Adrenal gland (tissue), 12 donors: ENCODE results near the gene BMERB1. TPM values are rescaled to one million over a fixed set of nuclear protein-coding genes. Genes with fewer than 3 reads are reported as not detected.

Experiments
- DNase-seq, 7 donors: peaks; one replicate each; pipeline ENCODE4 v3.0.0-alpha.2; 2019 to 2020
- H3K27ac ChIP-seq, 5 donors: fragments of 200-600 bp; sonication (generic) in 4 of 5; 1 replicate in 3 of 5; 2 replicates in 2 of 5; pipeline versions ENCODE4 v1.5.1 to v1.8.0; 2016 to 2020; ENCODE audit warnings: mild to moderate bottlenecking in 1 of 5
- H3K27me3 ChIP-seq: fragments of 200-600 bp; 2 replicates; pipeline ENCODE4 v1.8.0; 2021
- H3K36me3 ChIP-seq, 2 donors: fragments of 200-600 bp; replicated peaks in 1 of 2; 1 replicate in 1 of 2; 2 replicates in 1 of 2; pipeline versions ENCODE4 v1.5.1 to v1.8.0; 2018 to 2022
- H3K4me1 ChIP-seq, 2 donors: fragments of 200-600 bp; replicated peaks in 1 of 2; 1 replicate in 1 of 2; 2 replicates in 1 of 2; pipeline versions ENCODE4 v1.5.1 to v1.8.0; 2018 to 2021
- H3K4me3 ChIP-seq, 4 donors: fragments of 200-600 bp; sonication (generic) in 3 of 4; one replicate each; pipeline ENCODE4 v1.5.1; 2016 to 2018
- H3K9me3 ChIP-seq, 3 donors: fragments of 200-600 bp; sonication (generic) in 1 of 3; replicated peaks in 1 of 3; 1 replicate in 2 of 3; 2 replicates in 1 of 3; pipeline versions ENCODE4 v1.5.1 to v1.8.0; 2016 to 2021
- POLR2A ChIP-seq, 2 donors: fragments of 450-650 bp; IDR thresholded peaks; one replicate each; pipeline ENCODE4 v1.6.1; 2017; ENCODE audit warnings: antibody characterized with exemption in 2 of 2, mild to moderate bottlenecking in 2 of 2, moderate library complexity in 1 of 2
- WGBS, 4 donors: extraction: QIAGEN DNeasy Blood & Tissue Kit in 2 of 4; methylation state at CpG; one replicate each; pipeline versions ENCODE4 v1.1.5 to v1.1.7; 2013 to 2017; 5-methylcytosine and 5-hydroxymethylcytosine counted together
- intact Hi-C, 2 donors: fragments of 100-400 bp; cut with DNase I; formaldehyde crosslinking; loops; one replicate each; pipeline versions ENCODE4 v1.14.1 to v1.15.0; 2022 to 2023
- polyA plus RNA-seq, 3 donors: library from polyadenylated mRNA; stranded (reverse); fragments of 200-250 nt in 2 of 3; fragments of 350-450 nt in 1 of 3; fragmentation: Illumina TruSeq in 1 of 3; extraction: RNeasy Lipid Tissue Mini Kit (QIAGEN cat#74804) in 1 of 3; gene quantifications; one replicate each; pipeline ENCODE4 v1.2.3, GENCODE V29; 2013 to 2014
- total RNA-seq, 9 donors: library from RNA; depleted of rRNA in 4 of 9; stranded (reverse); fragments of >200 nt in 4 of 9; fragments of 120-200 nt in 1 of 9; fragmentation: NEBNext Ultra II Directional in 1 of 9; extraction: Animal tissue kit (Norgen Biotek cat#: 25700) in 1 of 9; gene quantifications; one replicate each; pipeline versions ENCODE4 v1.1.0 to v1.2.4, GENCODE V29; 2013 to 2023
- TF ChIP-seq, protein P1 (sequence below), 6 experiments: fragments of 450-650 bp in 4 of 6; fragments of 200-600 bp in 2 of 6; sonication (generic) in 1 of 6; IDR thresholded peaks; 1 replicate in 5 of 6; 2 replicates in 1 of 6; pipeline versions ENCODE4 v1.5.1 to v1.8.0; 2016 to 2021; ENCODE audit warnings: antibody characterized with exemption in 6 of 6, mild to moderate bottlenecking in 2 of 6, moderate library complexity in 1 of 6
- donor health status: healthy with polysubstance abuse.
- donor health status: Bipolar disorder and iron deficiency.
- donor health status: DM: yes; HTN: yes; CAD: no.
- donor health status: DM: no; HTN: no; CAD: no.
- donor health status: DM: no; HTN: no; CAD: no.
- donor health status: DM: yes; HTN: yes; CAD: no.

Gene BMERB1
- total and polyA plus RNA-seq, 12 donors: 9.8 to 56.0 (median 18.7) TPM

DNA sequence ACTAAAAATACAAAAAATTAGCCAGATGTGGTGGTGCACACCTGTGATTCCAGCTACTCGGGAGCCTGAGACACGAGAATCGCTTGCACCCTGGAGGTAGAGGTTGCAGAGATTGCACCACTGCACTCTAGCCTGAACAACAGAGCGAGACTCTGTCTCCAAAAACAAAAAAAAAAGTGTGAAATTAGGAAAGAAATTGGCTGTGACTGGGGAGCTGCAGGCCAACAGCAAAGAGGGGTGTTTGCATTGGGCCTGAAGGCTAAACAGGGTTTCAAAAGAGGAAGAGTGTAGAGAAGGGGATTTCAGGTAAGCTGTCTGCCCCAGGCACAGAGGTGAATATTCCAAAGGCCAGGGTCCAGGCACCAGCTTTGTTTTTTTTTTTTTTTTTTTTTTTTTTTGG lies 9.4 kb downstream of the BMERB1 start:
- DNase-seq: no peak
- Histone ChIP-seq H3K4me3 (no peak overlapping the region), H3K9me3 (no peaks in the 10 kb centered on the region), H3K4me1 (peaks cover 3 to 8% of the 10 kb centered on the region in 2 donors), H3K27me3 (no peaks in the 10 kb centered on the region), H3K27ac (no peak overlapping the region), H3K36me3 (no peaks in the 10 kb centered on the region)
- intact Hi-C loops: no loop called here
- TF ChIP-seq POLR2A (IDR thresholded peaks at IDR 0.05): no peak
- TF ChIP-seq, protein P1, sequence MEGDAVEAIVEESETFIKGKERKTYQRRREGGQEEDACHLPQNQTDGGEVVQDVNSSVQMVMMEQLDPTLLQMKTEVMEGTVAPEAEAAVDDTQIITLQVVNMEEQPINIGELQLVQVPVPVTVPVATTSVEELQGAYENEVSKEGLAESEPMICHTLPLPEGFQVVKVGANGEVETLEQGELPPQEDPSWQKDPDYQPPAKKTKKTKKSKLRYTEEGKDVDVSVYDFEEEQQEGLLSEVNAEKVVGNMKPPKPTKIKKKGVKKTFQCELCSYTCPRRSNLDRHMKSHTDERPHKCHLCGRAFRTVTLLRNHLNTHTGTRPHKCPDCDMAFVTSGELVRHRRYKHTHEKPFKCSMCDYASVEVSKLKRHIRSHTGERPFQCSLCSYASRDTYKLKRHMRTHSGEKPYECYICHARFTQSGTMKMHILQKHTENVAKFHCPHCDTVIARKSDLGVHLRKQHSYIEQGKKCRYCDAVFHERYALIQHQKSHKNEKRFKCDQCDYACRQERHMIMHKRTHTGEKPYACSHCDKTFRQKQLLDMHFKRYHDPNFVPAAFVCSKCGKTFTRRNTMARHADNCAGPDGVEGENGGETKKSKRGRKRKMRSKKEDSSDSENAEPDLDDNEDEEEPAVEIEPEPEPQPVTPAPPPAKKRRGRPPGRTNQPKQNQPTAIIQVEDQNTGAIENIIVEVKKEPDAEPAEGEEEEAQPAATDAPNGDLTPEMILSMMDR (IDR thresholded peaks at IDR 0.05): no peak
- 94 to 97% (median 95%) methylated on average over 4 of the region's 4 CpGs for WGBS, 4 donors

DNA sequence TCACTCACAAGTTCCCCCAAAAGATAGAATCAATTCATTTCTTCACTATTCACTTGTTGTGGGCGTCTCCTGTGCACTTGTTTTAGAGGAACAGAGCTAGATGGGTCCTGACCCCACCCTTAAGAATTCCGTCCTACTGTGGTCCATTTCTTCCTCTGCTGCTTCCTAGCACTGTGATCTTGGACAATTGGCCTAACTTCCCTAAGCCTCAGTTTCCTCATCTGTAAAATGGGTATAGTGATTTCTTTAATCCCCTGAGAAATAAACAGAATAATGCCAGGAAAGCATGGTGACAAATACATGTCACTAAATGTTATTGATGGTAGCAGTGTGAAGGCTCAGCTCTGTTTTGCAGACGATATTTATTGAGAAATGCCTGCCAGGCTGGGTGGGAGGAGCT lies 9.9 kb downstream of the BMERB1 start:
- Histone ChIP-seq H3K27ac (no peak overlapping the region), H3K27me3 (no peaks in the 10 kb centered on the region), H3K36me3 (no peaks in the 10 kb centered on the region), H3K9me3 (no peaks in the 10 kb centered on the region), H3K4me1 (peaks cover 3 to 8% of the 10 kb centered on the region in 2 donors), H3K4me3 (no peak overlapping the region)
- no peak for TF ChIP-seq POLR2A (IDR thresholded peaks at IDR 0.05)
- TF ChIP-seq, protein P1 (IDR thresholded peaks at IDR 0.05): no peak
- no peak for DNase-seq
- WGBS, 4 donors: 75 to 88% (median 77%) methylated on average over 3 of the region's 3 CpGs
- intact Hi-C loops: no loop called here

DNA sequence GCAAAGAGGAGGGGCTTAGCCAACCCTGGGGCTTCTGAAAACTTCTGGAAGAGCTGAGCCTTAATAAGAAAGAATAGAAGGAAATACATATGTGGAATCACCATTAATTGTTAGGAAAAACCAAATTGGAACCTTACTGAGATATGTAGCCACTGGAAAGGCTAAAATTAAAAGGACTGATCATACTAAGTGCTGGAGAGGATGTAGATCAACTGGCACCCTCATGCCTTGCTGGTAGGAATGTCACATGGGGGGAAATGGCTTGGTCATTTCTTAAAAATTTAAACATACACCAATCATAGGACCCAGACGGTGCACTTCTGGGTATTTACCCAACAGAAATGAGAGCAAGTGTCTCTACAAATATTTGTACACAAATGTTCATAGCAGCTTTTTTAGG lies 11.1 kb downstream of the BMERB1 start:
- DNase-seq: no peak
- H3K9me3 ChIP-seq: no peaks in the 10 kb centered on the region
- peaks cover under 1 to 2% of the 10 kb centered on the region in 2 donors for H3K4me1 ChIP-seq
- 88 to 97% (median 91%) methylated on average over 1 of the region's 1 CpG for WGBS, 4 donors
- TF ChIP-seq, protein P1 (IDR thresholded peaks at IDR 0.05): no peak
- no peak for TF ChIP-seq POLR2A (IDR thresholded peaks at IDR 0.05)
- H3K36me3 ChIP-seq: no peaks in the 10 kb centered on the region
- no peak overlapping the region for H3K27ac ChIP-seq
- no peaks in the 10 kb centered on the region for H3K27me3 ChIP-seq
- H3K4me3 ChIP-seq: no peak overlapping the region
- intact Hi-C loops: no loop called here

DNA sequence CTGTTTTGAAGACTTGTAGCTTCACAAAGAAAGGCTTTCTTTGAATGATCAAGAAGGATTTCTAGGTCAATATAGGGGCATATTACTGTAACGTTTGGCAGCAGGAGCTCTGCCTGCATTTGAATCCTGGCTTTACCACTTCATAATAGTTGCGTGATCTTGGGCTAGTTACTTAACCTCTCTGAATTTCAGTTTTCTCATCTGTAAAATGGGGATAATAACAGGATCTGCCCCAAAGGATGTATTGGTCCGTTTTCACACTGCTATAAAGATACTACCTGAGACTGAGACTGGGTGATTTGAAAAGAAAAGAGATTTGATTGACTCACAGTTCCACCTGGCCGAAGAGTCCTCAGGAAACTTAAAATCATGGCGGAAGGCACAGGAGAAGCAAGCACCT lies 12.5 kb downstream of the BMERB1 start:
- Histone ChIP-seq H3K4me3 (no peak overlapping the region), H3K36me3 (no peaks in the 10 kb centered on the region), H3K9me3 (no peaks in the 10 kb centered on the region), H3K4me1 (no peaks in the 10 kb centered on the region), H3K27me3 (no peaks in the 10 kb centered on the region), H3K27ac (no peak overlapping the region)
- 85 to 93% (median 87%) methylated on average over 5 of the region's 5 CpGs for WGBS, 4 donors
- TF ChIP-seq, protein P1 (IDR thresholded peaks at IDR 0.05): no peak
- TF ChIP-seq POLR2A (IDR thresholded peaks at IDR 0.05): no peak
- no peak for DNase-seq
- intact Hi-C loops: no loop called here
